GM21576 (cell line): ENCODE results near the gene PPP4R3A.
"Not testable (repeated sequence)": the region's sequence is repeated elsewhere in the genome, so short reads cannot be mapped to it uniquely, and the experiment has no call there.

Experiments used
- ATAC-seq: cut with Tn5 transposase; IDR thresholded peaks from one replicate; pipeline ENCODE4 v1.9.1; 2021; ENCODE audit warnings: mild to moderate bottlenecking, moderate library complexity; ENCODE audit not compliant: unreplicated experiment

Gene PPP4R3A

GRCh38 chr14:91506226-91506625, 3.9 kb downstream of the PPP4R3A start:
- no peak for ATAC-seq

- no peak for ATAC-seq
Measured at GRCh38 chr14:91503000-91503504, 7.1 kb downstream of the PPP4R3A start.

GRCh38 chr14:91501951-91502930, 7.9 kb downstream of the PPP4R3A start:
- ATAC-seq = no peak

- no peak for ATAC-seq
Measured at GRCh38 chr14:91501348-91501747, 8.8 kb downstream of the PPP4R3A start.

- no peak for ATAC-seq
Measured at GRCh38 chr14:91496790-91497189, 13.3 kb downstream of the PPP4R3A start.

- ATAC-seq = not testable (repeated sequence)
Measured at GRCh38 chr14:91494392-91495065, 15.6 kb downstream of the PPP4R3A start.

- no peak for ATAC-seq
Measured at GRCh38 chr14:91493169-91493568, 16.9 kb downstream of the PPP4R3A start.

GRCh38 chr14:91484744-91485143, 25.4 kb downstream of the PPP4R3A start:
- ATAC-seq = no peak

- ATAC-seq = no peak
Measured at GRCh38 chr14:91484186-91484585, 25.9 kb downstream of the PPP4R3A start.

GRCh38 chr14:91482263-91483013, 27.7 kb downstream of the PPP4R3A start:
- no peak for ATAC-seq

GRCh38 chr14:91477388-91477787, 32.7 kb downstream of the PPP4R3A start:
- ATAC-seq = no peak

- no peak for ATAC-seq
Measured at GRCh38 chr14:91473046-91473445, 37.1 kb downstream of the PPP4R3A start.

GRCh38 chr14:91470216-91470615, 39.9 kb downstream of the PPP4R3A start:
- no peak for ATAC-seq

- ATAC-seq = no peak
Measured at GRCh38 chr14:91466192-91466591, 43.9 kb downstream of the PPP4R3A start.

- no peak for ATAC-seq
Measured at GRCh38 chr14:91464615-91465205, 45.4 kb downstream of the PPP4R3A start.

GRCh38 chr14:91458612-91459011, 51.5 kb downstream of the PPP4R3A start:
- ATAC-seq = no peak

- ATAC-seq = no peak
Measured at GRCh38 chr14:91456283-91456682, 53.8 kb downstream of the PPP4R3A start.

GRCh38 chr14:91454580-91454979, 55.5 kb downstream of the PPP4R3A start:
- no peak for ATAC-seq

- ATAC-seq = no peak
Measured at GRCh38 chr14:91454155-91454554, 56.0 kb downstream of the PPP4R3A start.

GRCh38 chr14:91453744-91454143, 56.4 kb downstream of the PPP4R3A start:
- ATAC-seq = no peak
